T-cell (primary cell): ENCODE measurements around the gene ADAD2. TPM values are rescaled to one million over a fixed set of nuclear protein-coding genes. Genes with fewer than 3 reads are reported as not detected.

Experiments
- ATAC-seq, 4 experiments: fragments of 200-7000 bp in 3 of 4; fragments of 150-1000 bp in 1 of 4; cut with Tn5 transposase; replicated peaks in 1 of 4; 1 replicate in 3 of 4; 2 replicates in 1 of 4; pipeline ENCODE4 v1.10.0; 2021; ENCODE audit warnings: moderate library complexity in 3 of 4, mild to moderate bottlenecking in 2 of 4, moderate number of reproducible peaks in 1 of 4
- CTCF ChIA-PET, 2 donors: fragments of 300-600 bp; sonication (Branson Sonifier 250); formaldehyde crosslinking; loops; one replicate each; lab custom pipeline; 2022; ENCODE audit warnings: antibody characterized with exemption in 2 of 2; lab: Charles Lee
- POLR2A ChIA-PET, 2 donors: fragments of 300-600 bp; sonication (Branson Sonifier 250); formaldehyde crosslinking; loops; one replicate each; lab custom pipeline; 2022; ENCODE audit warnings: antibody characterized with exemption in 2 of 2; lab: Charles Lee
- DNase-seq, 35 experiments: peaks; one replicate each; pipeline versions ENCODE4 v3.0.0 to v3.0.0-alpha.2; 2013 to 2023
- H3K27ac ChIP-seq: one replicate; pipeline ENCODE4 v1.5.1; 2013; ENCODE audit warnings: low read length
- H3K27me3 ChIP-seq, 2 experiments: replicated peaks in 1 of 2; 1 replicate in 1 of 2; 2 replicates in 1 of 2; pipeline versions ENCODE4 v1.6.1 to v1.7.0; 2013; ENCODE audit warnings: low read length in 1 of 2, mixed read lengths in 1 of 2; ENCODE audit not compliant: control insufficient read depth in 2 of 2, insufficient read depth in 2 of 2; ENCODE audit errors: extremely low read depth in 1 of 2
- H3K36me3 ChIP-seq, 2 donors: 1 replicate in 1 of 2; 2 replicates in 1 of 2; pipeline versions ENCODE4 v1.6.1 to v1.7.0; 2013; ENCODE audit warnings: low read length in 1 of 2; ENCODE audit not compliant: control insufficient read depth in 2 of 2, insufficient read depth in 1 of 2; ENCODE audit errors: extremely low read depth in 1 of 2
- H3K4me1 ChIP-seq, 2 experiments: 1 replicate in 1 of 2; 2 replicates in 1 of 2; pipeline versions ENCODE4 v1.6.1 to v1.7.0; 2013; ENCODE audit warnings: low read length in 2 of 2, mixed read lengths in 1 of 2; ENCODE audit not compliant: insufficient read depth in 2 of 2, control insufficient read depth in 1 of 2; ENCODE audit errors: extremely low read depth in 1 of 2
- H3K4me3 ChIP-seq, 2 donors: 1 replicate in 1 of 2; 2 replicates in 1 of 2; pipeline versions ENCODE4 v1.5.1 to v1.7.0; 2013; ENCODE audit warnings: mild to moderate bottlenecking in 2 of 2, low read length in 1 of 2, moderate library complexity in 1 of 2; ENCODE audit not compliant: control insufficient read depth in 1 of 2; ENCODE audit errors: extremely low read depth in 1 of 2
- H3K9me3 ChIP-seq: 2 replicates; pipeline ENCODE4 v1.7.0; 2013
- H3K27ac Mint-ChIP-seq, 2 donors: one replicate each; pipeline ENCODE4 v1.8.0; 2020 to 2021; ENCODE audit warnings: mild to moderate bottlenecking in 2 of 2, mixed read lengths in 2 of 2
- H3K27me3 Mint-ChIP-seq, 2 donors: one replicate each; pipeline ENCODE4 v1.8.0; 2021 to 2022; ENCODE audit warnings: mixed read lengths in 2 of 2
- H3K36me3 Mint-ChIP-seq: one replicate; pipeline ENCODE4 v1.8.0; 2021; ENCODE audit warnings: mixed read lengths
- H3K4me1 Mint-ChIP-seq, 3 donors: one replicate each; pipeline ENCODE4 v1.8.0; 2020 to 2022; ENCODE audit warnings: mixed read lengths in 3 of 3, mild to moderate bottlenecking in 1 of 3
- H3K4me3 Mint-ChIP-seq, 3 donors: one replicate each; pipeline ENCODE4 v1.8.0; 2020 to 2022; ENCODE audit warnings: mild to moderate bottlenecking in 3 of 3, mixed read lengths in 3 of 3, moderate library complexity in 3 of 3
- H3K9me3 Mint-ChIP-seq, 3 donors: one replicate each; pipeline ENCODE4 v1.8.0; 2020 to 2022; ENCODE audit warnings: mixed read lengths in 3 of 3
- WGBS: methylation state at CpG from one replicate; pipeline ENCODE4 v1.1.5; 2013; ENCODE audit warnings: missing lambda C conversion rate; ENCODE audit not compliant: insufficient coverage; 5-methylcytosine and 5-hydroxymethylcytosine counted together
- total RNA-seq, 35 experiments: library from RNA in 6 of 35; stranded (reverse) in 6 of 35; fragments of 120-200 nt in 1 of 35; gene quantifications; one replicate each; pipeline versions ENCODE4 v1.2.1 to v1.2.4 and lab custom pipeline; 2013 to 2026

The ADAD2 gene
- total RNA-seq, 5 donors from 2014 or later (not counting 1 experiment from before 2014, with no cell fraction given) = 0.25 TPM; not detected in 4

GRCh38 chr16:84220851-84221250 lies 29.9 kb downstream of the ADAD2 start:
- CTCF ChIA-PET = no interaction called here
- no peak overlapping the region for H3K27ac ChIP-seq
- Mint-ChIP-seq H3K9me3 (no peaks in the 10 kb centered on the region), H3K4me3 (no peak overlapping the region), H3K27me3 (peaks cover 0 to 12% of the 10 kb centered on the region in 2 donors), H3K36me3 (no peaks in the 10 kb centered on the region), H3K4me1 (no peaks in the 10 kb centered on the region), H3K27ac (no peak overlapping the region)
- 90% methylated on average over 1 of the region's 1 CpG for WGBS
- H3K4me1 ChIP-seq = no peaks in the 10 kb centered on the region
- DNase-seq (no peak), ATAC-seq (no peak)
- H3K27me3 ChIP-seq = peaks cover 0 to 27% of the 10 kb centered on the region in 2 experiments
- no peak overlapping the region for H3K4me3 ChIP-seq
- POLR2A ChIA-PET = no interaction called here
- H3K36me3 ChIP-seq = no peaks in the 10 kb centered on the region
- no peaks in the 10 kb centered on the region for H3K9me3 ChIP-seq

- Mint-ChIP-seq H3K4me3 (no peak overlapping the region), H3K27me3 (peaks cover 12 to 30% of the 10 kb centered on the region in 2 donors), H3K27ac (no peak overlapping the region), H3K4me1 (no peaks in the 10 kb centered on the region), H3K36me3 (no peaks in the 10 kb centered on the region), H3K9me3 (no peaks in the 10 kb centered on the region)
- H3K4me1 ChIP-seq = no peaks in the 10 kb centered on the region
- no peak for ATAC-seq
- H3K27ac ChIP-seq = no peak overlapping the region
- H3K4me3 ChIP-seq = no peak overlapping the region
- H3K27me3 ChIP-seq = peaks cover 0 to 41% of the 10 kb centered on the region in 2 experiments
- ChIA-PET CTCF (interaction anchor here in 1 of 2 donors (1.0 kb wide), 1 partner anchor 8 kb away, joined by 3 read pairs; no protein-coding TSS in a partner anchor), POLR2A (no interaction called here)
- no peaks in the 10 kb centered on the region for H3K36me3 ChIP-seq
- WGBS = 73% methylated on average over 3 of the region's 4 CpGs
- no peak for DNase-seq
- no peaks in the 10 kb centered on the region for H3K9me3 ChIP-seq
Observed at GRCh38 chr16:84223456-84223855, 32.5 kb downstream of the ADAD2 start.

GRCh38 chr16:84224554-84224953 lies 33.6 kb downstream of the ADAD2 start:
- Mint-ChIP-seq H3K4me1 (no peaks in the 10 kb centered on the region), H3K36me3 (no peaks in the 10 kb centered on the region), H3K4me3 (no peak overlapping the region), H3K9me3 (no peaks in the 10 kb centered on the region), H3K27ac (no peak overlapping the region), H3K27me3 (peaks cover 12 to 37% of the 10 kb centered on the region in 2 donors)
- 92% methylated on average over 2 of the region's 3 CpGs for WGBS
- ATAC-seq = no peak
- no peak overlapping the region for H3K27ac ChIP-seq
- H3K4me3 ChIP-seq = no peak overlapping the region
- no peaks in the 10 kb centered on the region for H3K9me3 ChIP-seq
- H3K36me3 ChIP-seq = no peaks in the 10 kb centered on the region
- no peak for DNase-seq
- POLR2A ChIA-PET = no interaction called here
- no peaks in the 10 kb centered on the region for H3K4me1 ChIP-seq
- H3K27me3 ChIP-seq = peaks cover 0 to 44% of the 10 kb centered on the region in 2 experiments
- CTCF ChIA-PET = interaction anchor here in 1 of 2 donors (1.0 kb wide), 1 partner anchor 9 kb away, joined by 3 read pairs; no protein-coding TSS in a partner anchor

- Histone ChIP-seq H3K4me1 (no peaks in the 10 kb centered on the region), H3K4me3 (no peak overlapping the region), H3K36me3 (no peaks in the 10 kb centered on the region), H3K27ac (no peak overlapping the region), H3K9me3 (no peaks in the 10 kb centered on the region), H3K27me3 (peaks cover 0 to 48% of the 10 kb centered on the region in 2 experiments)
- ChIA-PET POLR2A (no interaction called here), CTCF (no interaction called here)
- no peaks in the 10 kb centered on the region for H3K9me3 Mint-ChIP-seq
- no peak for ATAC-seq
- H3K27me3 Mint-ChIP-seq = peaks cover 12 to 37% of the 10 kb centered on the region in 2 donors
- H3K27ac Mint-ChIP-seq = no peak overlapping the region
- H3K36me3 Mint-ChIP-seq = no peaks in the 10 kb centered on the region
- no peaks in the 10 kb centered on the region for H3K4me1 Mint-ChIP-seq
- 75% methylated on average over 2 of the region's 3 CpGs for WGBS
- no peak for DNase-seq
- no peak overlapping the region for H3K4me3 Mint-ChIP-seq
Observed at GRCh38 chr16:84225126-84225525, 34.2 kb downstream of the ADAD2 start.

GRCh38 chr16:84225571-84225970 lies 34.6 kb downstream of the ADAD2 start:
- WGBS = 96% methylated on average over 5 of the region's 7 CpGs
- DNase-seq = no peak
- H3K4me1 Mint-ChIP-seq = no peaks in the 10 kb centered on the region
- H3K36me3 ChIP-seq = no peaks in the 10 kb centered on the region
- peaks cover 0 to 51% of the 10 kb centered on the region in 2 experiments for H3K27me3 ChIP-seq
- H3K36me3 Mint-ChIP-seq = no peaks in the 10 kb centered on the region
- ChIA-PET POLR2A (no interaction called here), CTCF (no interaction called here)
- H3K27ac Mint-ChIP-seq = no peak overlapping the region
- no peaks in the 10 kb centered on the region for H3K9me3 Mint-ChIP-seq
- no peak for ATAC-seq
- no peaks in the 10 kb centered on the region for H3K4me1 ChIP-seq
- peaks cover 12 to 39% of the 10 kb centered on the region in 2 donors for H3K27me3 Mint-ChIP-seq
- no peak overlapping the region for H3K4me3 ChIP-seq
- H3K9me3 ChIP-seq = no peaks in the 10 kb centered on the region
- no peak overlapping the region for H3K27ac ChIP-seq
- H3K4me3 Mint-ChIP-seq = no peak overlapping the region

GRCh38 chr16:84226026-84226425 lies 35.1 kb downstream of the ADAD2 start:
- no peaks in the 10 kb centered on the region for H3K36me3 Mint-ChIP-seq
- Histone ChIP-seq H3K4me3 (no peak overlapping the region), H3K9me3 (no peaks in the 10 kb centered on the region), H3K36me3 (no peaks in the 10 kb centered on the region), H3K27ac (no peak overlapping the region), H3K4me1 (no peaks in the 10 kb centered on the region), H3K27me3 (peaks cover 0 to 55% of the 10 kb centered on the region in 2 experiments)
- WGBS = 60% methylated on average over 2 of the region's 8 CpGs
- no peak overlapping the region for H3K4me3 Mint-ChIP-seq
- ChIA-PET POLR2A (no interaction called here), CTCF (no interaction called here)
- ATAC-seq = no peak
- H3K9me3 Mint-ChIP-seq = no peaks in the 10 kb centered on the region
- peaks cover 12 to 44% of the 10 kb centered on the region in 2 donors for H3K27me3 Mint-ChIP-seq
- no peak for DNase-seq
- no peaks in the 10 kb centered on the region for H3K4me1 Mint-ChIP-seq
- H3K27ac Mint-ChIP-seq = no peak overlapping the region

- Histone ChIP-seq H3K27ac (no peak overlapping the region), H3K27me3 (peaks cover 0 to 54% of the 10 kb centered on the region in 2 experiments), H3K4me3 (no peak overlapping the region), H3K4me1 (no peaks in the 10 kb centered on the region), H3K36me3 (no peaks in the 10 kb centered on the region), H3K9me3 (no peaks in the 10 kb centered on the region)
- no peak for ATAC-seq
- Mint-ChIP-seq H3K27me3 (peaks cover 16 to 40% of the 10 kb centered on the region in 2 donors), H3K36me3 (no peaks in the 10 kb centered on the region), H3K4me3 (no peak overlapping the region), H3K4me1 (no peaks in the 10 kb centered on the region), H3K9me3 (no peaks in the 10 kb centered on the region), H3K27ac (no peak overlapping the region)
- WGBS = 80% methylated on average over 5 of the region's 6 CpGs
- POLR2A ChIA-PET = no interaction called here
- DNase-seq = no peak
- CTCF ChIA-PET = no interaction called here
Observed at GRCh38 chr16:84227548-84227947, 36.6 kb downstream of the ADAD2 start.
